RPMI7951 (cell line): ENCODE data around the gene TENM3. TPM values are rescaled to one million over a fixed set of nuclear protein-coding genes. Genes with fewer than 3 reads are reported as not detected.
A peak's percentile ranks its signal among the peaks of the same experiment; 100 is the strongest.
"Not testable (repeated sequence)": the region's sequence is repeated elsewhere in the genome, so short reads cannot be mapped to it uniquely, and the experiment has no call there.

ENCODE experiments used
- DNase-seq: peaks from one replicate; pipeline ENCODE4 v3.0.0-alpha.2; 2012; ENCODE audit warnings: low read depth
- total RNA-seq: library from RNA; depleted of rRNA; stranded (reverse); fragments of >200 nt; shearing (Covaris generic); gene quantifications from 2 replicates; pipeline ENCODE4 v1.2.3, GENCODE V29; 2014

The TENM3 gene
- total RNA-seq, 1 experiment from 2014 or later, result 20.1 TPM

GRCh38 chr4:182808673-182809416, 565.6 kb downstream of the TENM3 start:
- peak; percentile 18 for DNase-seq

GRCh38 chr4:182809417-182810102, 566.4 kb downstream of the TENM3 start:
- no peak for DNase-seq

GRCh38 chr4:182810103-182810615, 567.0 kb downstream of the TENM3 start:
- no peak for DNase-seq

- DNase-seq, result no peak
Observed at GRCh38 chr4:182812916-182813315, 569.7 kb downstream of the TENM3 start.

- not testable (repeated sequence) for DNase-seq
Observed at GRCh38 chr4:182814065-182814464, 570.9 kb downstream of the TENM3 start.

- no peak for DNase-seq
Observed at GRCh38 chr4:182818926-182819730, 575.9 kb downstream of the TENM3 start.

GRCh38 chr4:182819751-182820150, 576.5 kb downstream of the TENM3 start:
- DNase-seq, result no peak

GRCh38 chr4:182822554-182822953, 579.4 kb downstream of the TENM3 start:
- DNase-seq, result no peak

GRCh38 chr4:182823576-182823975, 580.4 kb downstream of the TENM3 start:
- DNase-seq, result no peak

GRCh38 chr4:182825003-182825402, 581.8 kb downstream of the TENM3 start:
- no peak for DNase-seq

- DNase-seq, result no peak
Observed at GRCh38 chr4:182825786-182826185, 582.6 kb downstream of the TENM3 start.

- DNase-seq, result no peak
Observed at GRCh38 chr4:182826391-182826790, 583.2 kb downstream of the TENM3 start.

GRCh38 chr4:182827166-182827565, 584.0 kb downstream of the TENM3 start:
- DNase-seq, result no peak

- DNase-seq, result no peak
Observed at GRCh38 chr4:182827954-182828353, 584.8 kb downstream of the TENM3 start.

GRCh38 chr4:182828360-182829025, 585.3 kb downstream of the TENM3 start:
- DNase-seq, result no peak

GRCh38 chr4:182829196-182829595, 586.0 kb downstream of the TENM3 start:
- DNase-seq, result no peak

GRCh38 chr4:182831376-182831775, 588.2 kb downstream of the TENM3 start:
- DNase-seq, result no peak

GRCh38 chr4:182832352-182833120, 589.3 kb downstream of the TENM3 start:
- no peak for DNase-seq

GRCh38 chr4:182835006-182835740, 592.0 kb downstream of the TENM3 start:
- no peak for DNase-seq

- no peak for DNase-seq
Observed at GRCh38 chr4:182837831-182838230, 594.6 kb downstream of the TENM3 start.
